Vagina (tissue), 2 donors: ENCODE data around the gene PIGP. TPM values are rescaled to one million over a fixed set of nuclear protein-coding genes. Genes with fewer than 3 reads are reported as not detected.
"Not testable (repeated sequence)": the region's sequence is repeated elsewhere in the genome, so short reads cannot be mapped to it uniquely, and the experiment has no call there.

Experiments used
- DNase-seq, 2 donors: peaks; one replicate each; pipeline ENCODE4 v3.0.0-alpha.2; 2017; ENCODE audit errors: extremely low spot score in 2 of 2
- H3K27ac ChIP-seq: fragments of 200-600 bp; sonication (generic); one replicate; pipeline ENCODE4 v1.5.1; 2019
- H3K27me3 ChIP-seq: fragments of 200-600 bp; sonication (generic); one replicate; pipeline ENCODE4 v1.5.1; 2019
- H3K36me3 ChIP-seq, 2 donors: fragments of 200-600 bp; sonication (generic); one replicate each; pipeline ENCODE4 v1.5.1; 2017 to 2019
- H3K4me1 ChIP-seq: fragments of 200-600 bp; sonication (generic); one replicate; pipeline ENCODE4 v1.5.1; 2019
- H3K4me3 ChIP-seq, 2 donors: fragments of 200-600 bp; sonication (generic); 1 replicate in 1 of 2; 2 replicates in 1 of 2; pipeline ENCODE4 v1.5.1; 2016 to 2019
- H3K9me3 ChIP-seq: fragments of 200-600 bp; sonication (generic); one replicate; pipeline ENCODE4 v1.5.1; 2019
- POLR2A ChIP-seq, 2 donors: fragments of 450-650 bp; IDR thresholded peaks; one replicate each; pipeline ENCODE4 v1.6.1; 2017; ENCODE audit warnings: antibody characterized with exemption in 2 of 2, mild to moderate bottlenecking in 2 of 2, moderate library complexity in 2 of 2
- POLR2AphosphoS5 ChIP-seq, 2 donors: sonication (generic); formaldehyde crosslinking; IDR thresholded peaks; one replicate each; pipeline ENCODE4 v1.9.0; 2017; ENCODE audit warnings: antibody characterized with exemption in 2 of 2, mild to moderate bottlenecking in 2 of 2, low read depth in 1 of 2; ENCODE audit not compliant: insufficient read depth in 1 of 2
- intact Hi-C: fragments of 100-400 bp; cut with DNase I; formaldehyde crosslinking; loops from one replicate; pipeline ENCODE4 v1.15.1; 2023
- total RNA-seq: library from RNA; depleted of rRNA; stranded (reverse); fragments of >200 nt; gene quantifications from one replicate; pipeline ENCODE4 v1.2.3, GENCODE V29; 2016
- TF ChIP-seq, protein P1 (sequence below), 3 experiments: fragments of 450-650 bp in 2 of 3; fragments of 200-600 bp in 1 of 3; sonication (generic) in 1 of 3; IDR thresholded peaks; one replicate each; pipeline ENCODE4 v1.5.1; 2017 to 2019; ENCODE audit warnings: antibody characterized with exemption in 3 of 3, mild to moderate bottlenecking in 2 of 3, moderate library complexity in 2 of 3

The PIGP gene
- total RNA-seq, 1 donor from 2014 or later: 13.0 TPM

DNA sequence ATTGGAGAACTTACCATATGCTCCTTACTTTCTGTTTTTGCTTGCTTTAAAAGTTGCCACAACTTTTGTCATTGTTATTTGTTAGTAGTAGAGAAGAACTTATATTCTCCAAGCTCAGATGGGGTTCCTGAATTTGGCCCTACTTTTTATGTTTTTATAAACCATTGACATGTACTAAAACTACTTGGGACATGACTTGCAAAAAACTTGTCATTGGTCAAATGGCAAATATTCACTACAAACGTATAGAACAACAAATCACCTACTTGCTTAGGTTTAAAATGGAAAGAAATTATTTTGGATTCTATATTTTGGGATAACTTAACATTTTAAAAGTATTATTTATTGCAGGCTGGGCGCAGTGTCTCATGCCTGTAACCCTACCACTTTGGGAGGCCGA, 32.7 kb downstream of the PIGP start:
- H3K4me3 ChIP-seq: no peak overlapping the region
- DNase-seq: no peak
- no peak overlapping the region for H3K27ac ChIP-seq
- intact Hi-C loops: no loop called here
- H3K27me3 ChIP-seq: no peaks in the 10 kb centered on the region
- no peak for TF ChIP-seq POLR2A (IDR thresholded peaks at IDR 0.05)
- TF ChIP-seq POLR2AphosphoS5 (IDR thresholded peaks at IDR 0.05; ENCODE audit: insufficient read depth in 1 of 2, low read depth in 1 of 2): no peak
- TF ChIP-seq, protein P1, sequence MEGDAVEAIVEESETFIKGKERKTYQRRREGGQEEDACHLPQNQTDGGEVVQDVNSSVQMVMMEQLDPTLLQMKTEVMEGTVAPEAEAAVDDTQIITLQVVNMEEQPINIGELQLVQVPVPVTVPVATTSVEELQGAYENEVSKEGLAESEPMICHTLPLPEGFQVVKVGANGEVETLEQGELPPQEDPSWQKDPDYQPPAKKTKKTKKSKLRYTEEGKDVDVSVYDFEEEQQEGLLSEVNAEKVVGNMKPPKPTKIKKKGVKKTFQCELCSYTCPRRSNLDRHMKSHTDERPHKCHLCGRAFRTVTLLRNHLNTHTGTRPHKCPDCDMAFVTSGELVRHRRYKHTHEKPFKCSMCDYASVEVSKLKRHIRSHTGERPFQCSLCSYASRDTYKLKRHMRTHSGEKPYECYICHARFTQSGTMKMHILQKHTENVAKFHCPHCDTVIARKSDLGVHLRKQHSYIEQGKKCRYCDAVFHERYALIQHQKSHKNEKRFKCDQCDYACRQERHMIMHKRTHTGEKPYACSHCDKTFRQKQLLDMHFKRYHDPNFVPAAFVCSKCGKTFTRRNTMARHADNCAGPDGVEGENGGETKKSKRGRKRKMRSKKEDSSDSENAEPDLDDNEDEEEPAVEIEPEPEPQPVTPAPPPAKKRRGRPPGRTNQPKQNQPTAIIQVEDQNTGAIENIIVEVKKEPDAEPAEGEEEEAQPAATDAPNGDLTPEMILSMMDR (IDR thresholded peaks at IDR 0.05): no peak
- no peaks in the 10 kb centered on the region for H3K9me3 ChIP-seq
- H3K4me1 ChIP-seq: no peaks in the 10 kb centered on the region
- H3K36me3 ChIP-seq: no peaks in the 10 kb centered on the region

DNA sequence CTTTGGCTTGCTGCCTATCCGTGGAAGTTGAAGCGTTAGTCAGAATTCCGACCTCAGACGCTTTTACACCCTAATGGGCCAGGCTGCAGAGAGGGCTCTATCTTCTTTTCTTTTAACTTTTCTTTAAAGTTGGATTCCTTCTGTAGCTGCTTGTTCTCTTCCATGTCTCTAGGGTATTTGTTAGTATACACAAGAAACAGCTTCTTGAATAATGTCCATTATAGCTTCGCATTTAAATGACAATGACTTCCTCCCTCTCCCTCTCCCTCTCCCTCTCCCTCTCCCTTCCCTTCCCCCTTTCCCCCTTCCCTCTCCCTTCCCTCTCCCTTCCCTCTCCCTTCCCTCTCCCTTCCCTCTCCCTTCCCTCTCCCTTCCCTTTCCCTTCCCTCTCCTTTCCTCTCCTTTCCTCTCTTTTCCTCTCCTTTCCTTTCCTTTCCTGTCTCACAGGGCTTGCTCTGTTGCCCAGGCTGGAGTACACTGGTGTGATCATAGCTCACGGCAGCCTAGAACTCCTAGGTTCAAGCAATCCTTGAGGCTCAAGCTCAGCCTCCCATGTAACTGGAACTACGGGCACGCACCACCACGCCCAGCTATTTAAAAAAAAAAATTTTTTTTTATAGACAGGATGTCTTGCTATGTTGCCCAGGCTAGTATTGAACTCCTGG, 33.3 kb downstream of the PIGP start:
- Histone ChIP-seq H3K27ac (no peak overlapping the region), H3K27me3 (no peaks in the 10 kb centered on the region), H3K4me3 (no peak overlapping the region), H3K36me3 (no peaks in the 10 kb centered on the region), H3K4me1 (no peaks in the 10 kb centered on the region), H3K9me3 (no peaks in the 10 kb centered on the region)
- intact Hi-C loops: no loop called here
- TF ChIP-seq, protein P1 (IDR thresholded peaks at IDR 0.05): no peak
- TF ChIP-seq POLR2AphosphoS5 (IDR thresholded peaks at IDR 0.05; ENCODE audit: insufficient read depth in 1 of 2, low read depth in 1 of 2): no peak
- TF ChIP-seq POLR2A (IDR thresholded peaks at IDR 0.05): no peak
- no peak for DNase-seq

DNA sequence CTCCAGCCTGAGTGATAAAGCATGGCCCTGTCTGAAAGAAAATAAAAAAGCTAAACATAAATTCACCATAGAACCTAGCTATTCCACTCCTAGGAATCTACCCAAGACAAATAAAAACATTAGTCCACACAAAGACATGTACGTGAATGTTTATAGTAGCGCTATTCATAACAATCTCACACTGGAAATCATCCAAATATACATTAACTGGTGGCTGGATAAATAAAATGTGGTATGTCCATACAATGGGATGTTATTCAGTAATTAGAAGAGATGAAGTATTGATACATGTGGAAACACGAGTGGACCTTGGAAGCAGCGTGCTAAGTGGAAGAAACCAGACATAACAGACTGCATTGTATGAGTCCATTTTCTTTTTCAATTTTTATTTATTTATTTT, 36.7 kb downstream of the PIGP start:
- no peak overlapping the region for H3K4me3 ChIP-seq
- no peaks in the 10 kb centered on the region for H3K36me3 ChIP-seq
- intact Hi-C loops: no loop called here
- DNase-seq: no peak
- H3K9me3 ChIP-seq: no peaks in the 10 kb centered on the region
- no peak overlapping the region for H3K27ac ChIP-seq
- H3K27me3 ChIP-seq: no peaks in the 10 kb centered on the region
- TF ChIP-seq POLR2A (IDR thresholded peaks at IDR 0.05) (no peak), POLR2AphosphoS5 (IDR thresholded peaks at IDR 0.05; ENCODE audit: insufficient read depth in 1 of 2, low read depth in 1 of 2) (no peak)
- TF ChIP-seq, protein P1 (IDR thresholded peaks at IDR 0.05): no peak
- no peaks in the 10 kb centered on the region for H3K4me1 ChIP-seq

DNA sequence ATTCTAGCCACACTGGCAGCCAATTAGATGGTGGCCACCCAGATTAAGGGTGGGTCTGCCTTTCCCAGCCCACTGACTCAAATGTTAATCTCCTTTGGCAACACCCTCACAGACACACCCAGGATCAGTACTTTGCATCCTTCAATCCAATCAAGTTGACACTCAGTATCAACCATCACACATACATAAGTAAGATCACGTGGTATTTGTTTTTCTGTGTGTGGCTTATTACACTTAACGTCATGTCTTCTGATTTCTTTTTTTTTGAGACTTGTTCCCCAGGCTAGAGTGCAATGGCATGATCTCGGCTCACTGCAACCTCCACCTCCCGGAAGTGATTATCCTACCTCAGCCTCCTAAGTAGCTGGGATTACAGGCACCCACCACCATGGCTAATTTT, 38.5 kb downstream of the PIGP start:
- intact Hi-C loops, H3K9me3 ChIP-seq, H3K4me3 ChIP-seq, H3K27me3 ChIP-seq, H3K36me3 ChIP-seq, DNase-seq, H3K27ac ChIP-seq, H3K4me1 ChIP-seq: not testable (repeated sequence)

DNA sequence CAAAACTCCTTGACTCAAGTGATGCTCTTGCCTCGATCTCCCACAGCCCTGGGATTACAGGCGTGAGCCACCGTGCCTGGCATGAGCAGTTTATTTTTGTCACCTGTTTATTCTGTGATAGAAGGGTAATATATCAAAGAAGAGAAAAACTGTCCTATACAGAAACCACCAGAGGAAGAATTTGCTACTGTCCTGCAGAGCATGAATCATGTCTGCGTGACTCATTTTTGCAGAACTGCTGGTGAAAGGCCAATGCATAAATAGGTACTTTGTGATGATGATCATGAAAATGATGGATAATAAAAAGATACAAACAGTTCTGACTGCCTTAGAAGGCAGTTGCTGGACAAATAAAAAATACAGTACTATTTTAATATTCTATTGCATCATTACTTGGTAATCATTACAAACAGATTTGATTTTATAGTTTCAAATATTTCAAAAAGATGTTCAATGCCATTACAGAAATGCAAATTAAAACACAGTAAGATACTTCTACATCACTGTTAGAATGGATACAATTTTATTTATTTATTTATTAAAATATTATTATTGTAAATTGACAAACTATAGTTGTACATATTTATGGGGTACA, 39.9 kb downstream of the PIGP start:
- TF ChIP-seq, protein P1 (IDR thresholded peaks at IDR 0.05): no peak
- Histone ChIP-seq H3K4me3 (no peak overlapping the region), H3K27me3 (no peaks in the 10 kb centered on the region), H3K27ac (no peak overlapping the region), H3K9me3 (no peaks in the 10 kb centered on the region), H3K4me1 (no peaks in the 10 kb centered on the region), H3K36me3 (no peaks in the 10 kb centered on the region)
- intact Hi-C loops: no loop called here
- DNase-seq: no peak
